SH-SY5Y (cell line): ENCODE results near the gene TSPAN18.

Experiments used
- GATA2 ChIP-seq: IDR thresholded peaks from 2 replicates; pipeline ENCODE4 v1.6.1; 2011; ENCODE audit warnings: mild to moderate bottlenecking, low read depth, low read length
- GATA3 ChIP-seq: IDR thresholded peaks from 2 replicates; pipeline ENCODE4 v1.6.1; 2011; ENCODE audit warnings: low read depth, mild to moderate bottlenecking, low read length, moderate library complexity

DNA sequence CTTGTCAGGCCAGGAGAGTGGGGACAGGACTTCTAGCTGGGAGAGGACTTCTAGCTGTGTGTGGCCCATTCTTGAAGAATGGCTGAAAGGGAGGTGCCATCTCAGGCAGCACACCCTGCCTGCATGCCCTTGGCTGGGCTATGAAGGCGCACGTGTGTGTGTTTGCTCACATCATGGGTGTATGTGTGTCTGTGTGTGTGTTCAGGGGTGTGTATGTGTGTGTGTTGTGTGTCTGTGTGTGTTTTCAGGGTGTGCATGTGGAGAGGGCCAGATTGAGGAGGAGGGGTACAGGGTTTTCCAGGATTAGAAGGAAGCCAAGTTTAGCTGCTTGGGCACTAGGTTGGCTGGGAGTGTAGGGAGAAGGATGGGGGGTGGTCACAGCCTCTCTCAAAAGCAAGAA lies 207.3 kb downstream of the TSPAN18 start:
- no peak for TF ChIP-seq GATA3
- TF ChIP-seq GATA2: no peak
